Effector memory CD4-positive, alpha-beta T cell (primary cell): ENCODE results near the gene EIF4A2.

Experiments used
- DNase-seq, 3 donors: peaks; one replicate each; pipeline ENCODE4 v3.0.0-alpha.2; 2020
- H3K27ac ChIP-seq: 2 replicates; pipeline ENCODE4 v1.7.0; 2013; ENCODE audit warnings: mild to moderate bottlenecking, low read length, moderate library complexity; ENCODE audit not compliant: insufficient read depth, poor library complexity, severe bottlenecking
- H3K27me3 ChIP-seq: replicated peaks from 2 replicates; pipeline ENCODE4 v1.7.0; 2013; ENCODE audit warnings: mild to moderate bottlenecking, low read length; ENCODE audit not compliant: insufficient read depth, control insufficient read depth, poor library complexity, severe bottlenecking
- H3K36me3 ChIP-seq: 2 replicates; pipeline ENCODE4 v1.7.0; 2013; ENCODE audit warnings: mild to moderate bottlenecking, low read length, moderate library complexity; ENCODE audit not compliant: control insufficient read depth, insufficient read depth
- H3K4me1 ChIP-seq: 2 replicates; pipeline ENCODE4 v1.7.0; 2013; ENCODE audit warnings: low read length, mild to moderate bottlenecking; ENCODE audit not compliant: control insufficient read depth, insufficient read depth, poor library complexity, severe bottlenecking
- H3K4me3 ChIP-seq: 2 replicates; pipeline ENCODE4 v1.7.0; 2013; ENCODE audit warnings: low read length, low read depth, mild to moderate bottlenecking; ENCODE audit not compliant: insufficient read depth, poor library complexity, severe bottlenecking
- H3K9me3 ChIP-seq: 2 replicates; pipeline ENCODE4 v1.7.0; 2013; ENCODE audit warnings: mild to moderate bottlenecking, low read length, moderate library complexity; ENCODE audit not compliant: control insufficient read depth

The EIF4A2 gene

DNA sequence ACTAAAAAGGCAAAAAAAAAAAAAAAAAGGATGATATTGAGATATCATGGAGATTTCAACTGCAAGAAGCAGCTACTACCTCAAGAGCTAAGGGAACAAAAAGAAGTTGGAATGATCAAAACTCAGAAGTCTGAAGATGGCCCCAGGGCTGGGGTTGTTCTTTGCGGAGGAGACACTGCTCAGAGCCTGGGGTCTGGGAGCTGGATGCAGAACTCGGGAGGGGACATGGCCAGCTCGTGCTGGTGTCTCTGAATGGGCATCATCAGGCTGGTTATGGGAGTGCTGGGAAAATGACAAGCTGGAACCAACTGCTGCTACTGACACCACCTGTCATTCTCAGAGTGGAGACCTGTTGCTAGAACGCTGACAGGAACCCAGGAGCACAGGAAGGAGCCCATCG lies 45.0 kb downstream of the EIF4A2 start:
- Histone ChIP-seq H3K27me3 (peaks cover 11% of the 10 kb centered on the region), H3K4me3 (no peak overlapping the region), H3K36me3 (no peaks in the 10 kb centered on the region), H3K9me3 (no peaks in the 10 kb centered on the region), H3K4me1 (peaks cover 9% of the 10 kb centered on the region), H3K27ac (no peak overlapping the region)
- no peak for DNase-seq

GRCh38 chr3:186831798-186832197 lies 48.4 kb downstream of the EIF4A2 start:
- H3K36me3 ChIP-seq: no peaks in the 10 kb centered on the region
- DNase-seq: no peak
- H3K27me3 ChIP-seq: peaks cover 4% of the 10 kb centered on the region
- no peaks in the 10 kb centered on the region for H3K9me3 ChIP-seq
- H3K4me3 ChIP-seq: no peak overlapping the region
- peaks cover 4% of the 10 kb centered on the region for H3K4me1 ChIP-seq
- H3K27ac ChIP-seq: no peak overlapping the region

DNA sequence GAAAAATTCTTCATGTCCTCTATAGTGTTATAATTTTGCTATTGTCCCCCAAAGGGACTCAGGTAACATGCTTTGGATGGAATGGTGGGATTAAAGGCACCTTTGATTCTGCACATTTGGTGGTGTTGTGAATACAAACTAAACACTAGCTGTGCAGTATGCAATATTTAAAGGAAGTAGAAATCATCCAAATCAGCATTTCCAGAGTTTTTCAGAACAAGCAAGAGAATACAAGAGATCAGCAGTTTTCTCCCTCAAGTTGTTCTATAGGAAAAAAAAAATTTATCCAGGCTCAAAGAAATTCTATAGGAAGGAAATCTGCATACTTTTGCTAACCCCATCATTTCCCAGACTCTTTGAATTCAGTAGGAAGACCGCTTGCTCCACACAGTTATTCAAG lies 48.9 kb downstream of the EIF4A2 start:
- Histone ChIP-seq H3K36me3 (no peaks in the 10 kb centered on the region), H3K27ac (no peak overlapping the region), H3K9me3 (no peaks in the 10 kb centered on the region), H3K4me3 (no peak overlapping the region), H3K27me3 (peaks cover 4% of the 10 kb centered on the region), H3K4me1 (peaks cover 4% of the 10 kb centered on the region)
- DNase-seq: no peak
